HT1080 (cell line): ENCODE measurements around the gene NDE1. TPM values are rescaled to one million over a fixed set of nuclear protein-coding genes. Genes with fewer than 3 reads are reported as not detected.
"Not testable (repeated sequence)": the region's sequence is repeated elsewhere in the genome, so short reads cannot be mapped to it uniquely, and the experiment has no call there.

Experiments
- DNase-seq: peaks from one replicate; pipeline ENCODE4 v3.0.0-alpha.2; 2015; ENCODE audit warnings: low read depth
- total RNA-seq: library from RNA; depleted of rRNA; stranded (reverse); fragments of >200 nt; shearing (Covaris generic); gene quantifications from 2 replicates; pipeline ENCODE4 v1.2.3, GENCODE V29; 2014

NDE1 gene
- total RNA-seq, 1 experiment from 2014 or later = 37.0 TPM

- not testable (repeated sequence) for DNase-seq
Measured at GRCh38 chr16:15649311-15649710, 734 bp upstream of the NDE1 start.

GRCh38 chr16:15649727-15650018, 372 bp upstream of the NDE1 start:
- no peak for DNase-seq

DNA sequence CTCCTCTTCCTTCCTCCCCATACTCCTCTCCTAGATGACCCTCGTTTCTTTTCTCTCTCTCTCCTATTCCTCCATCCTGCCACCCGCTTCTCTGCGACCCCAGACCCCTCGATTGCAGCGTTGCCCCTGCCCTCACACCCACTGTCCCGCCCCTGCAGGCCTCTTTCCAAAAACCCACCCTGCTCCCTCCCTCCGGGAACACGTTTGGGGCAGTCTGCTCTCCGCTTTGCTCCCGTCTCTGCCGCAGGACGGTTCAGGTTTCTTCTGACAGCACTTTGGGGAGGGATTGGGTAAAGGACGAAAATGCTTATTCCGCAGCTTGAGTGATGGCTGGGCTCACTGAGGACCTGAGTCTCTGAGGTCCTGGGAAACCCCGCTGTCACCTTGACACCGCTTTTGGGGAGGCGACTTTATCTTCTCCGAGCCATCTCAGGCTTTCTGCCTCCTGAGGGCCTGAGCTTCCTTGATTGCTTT, 690 bp downstream of the NDE1 start:
- DNase-seq = no peak

DNA sequence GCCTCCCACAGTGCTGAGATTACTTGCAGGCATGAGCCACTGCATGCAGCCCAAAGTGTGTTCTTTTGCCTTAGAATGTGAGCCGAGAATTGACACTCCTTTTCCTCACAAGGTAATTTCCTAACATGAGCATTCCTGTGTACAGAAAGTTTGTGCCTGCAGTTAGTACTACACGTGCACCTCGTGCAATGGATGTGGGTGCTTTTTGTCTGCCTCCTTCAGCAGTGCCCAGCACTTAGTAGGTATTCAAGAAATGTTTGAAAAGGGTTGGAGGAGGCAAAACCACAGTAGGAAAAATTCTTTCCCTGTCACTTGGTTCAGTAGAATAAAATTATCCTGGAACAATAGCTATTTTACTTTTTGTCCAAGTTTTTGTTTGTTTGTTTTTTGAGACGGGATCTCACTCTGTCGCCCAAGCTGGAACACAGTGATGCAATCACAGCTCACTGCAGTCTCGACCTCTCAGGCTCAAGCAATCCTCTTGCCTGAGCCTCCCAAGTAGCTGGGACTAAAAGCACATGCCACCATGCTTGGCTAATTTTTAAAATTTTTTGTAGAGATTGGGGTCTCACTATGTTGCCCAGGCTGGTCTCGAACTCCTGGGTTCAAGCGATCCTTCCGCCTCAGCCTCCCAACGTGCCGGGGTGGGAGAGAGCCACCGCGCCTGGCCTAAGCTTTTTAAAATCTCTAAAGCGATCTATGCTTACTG, 2.4 kb downstream of the NDE1 start:
- no peak for DNase-seq

DNA sequence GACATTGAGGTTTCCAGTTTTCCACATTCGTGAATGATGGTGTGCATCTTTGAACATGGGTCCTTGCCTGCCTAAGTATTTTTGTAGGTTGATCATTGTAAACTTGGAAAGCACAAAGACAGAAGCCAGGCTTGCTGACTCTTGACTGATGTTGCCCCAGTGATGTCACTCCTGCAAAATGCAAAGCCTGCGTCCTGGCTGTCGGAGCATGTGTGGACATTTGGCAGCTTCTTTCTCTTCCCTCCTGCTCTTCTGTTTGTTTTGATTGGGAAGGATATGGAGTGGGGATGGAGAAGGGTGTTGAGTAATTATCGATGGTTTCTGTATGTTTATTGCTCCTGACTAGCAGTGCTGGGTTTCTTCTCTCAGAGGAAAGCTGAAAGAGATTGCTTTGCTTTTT, 3.2 kb downstream of the NDE1 start:
- DNase-seq = no peak

- DNase-seq = no peak
Measured at GRCh38 chr16:15654591-15654990, 4.5 kb downstream of the NDE1 start.

DNA sequence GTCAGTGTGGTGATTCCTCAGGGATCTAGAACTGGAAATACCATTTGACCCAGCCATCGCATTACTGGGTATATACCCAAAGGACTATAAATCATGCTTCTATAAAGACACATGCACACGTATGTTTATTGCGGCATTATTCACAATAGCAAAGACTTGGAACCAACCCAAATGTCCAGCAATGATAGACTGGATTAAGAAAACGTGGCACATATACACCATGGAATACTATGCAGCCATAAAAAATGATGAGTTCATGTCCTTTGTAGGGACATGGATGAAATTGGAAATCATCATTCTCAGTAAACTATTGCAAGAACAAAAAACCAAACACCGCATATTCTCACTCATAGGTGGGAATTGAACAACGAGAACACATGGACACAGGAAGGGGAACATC, 5.5 kb downstream of the NDE1 start:
- DNase-seq = not testable (repeated sequence)

DNA sequence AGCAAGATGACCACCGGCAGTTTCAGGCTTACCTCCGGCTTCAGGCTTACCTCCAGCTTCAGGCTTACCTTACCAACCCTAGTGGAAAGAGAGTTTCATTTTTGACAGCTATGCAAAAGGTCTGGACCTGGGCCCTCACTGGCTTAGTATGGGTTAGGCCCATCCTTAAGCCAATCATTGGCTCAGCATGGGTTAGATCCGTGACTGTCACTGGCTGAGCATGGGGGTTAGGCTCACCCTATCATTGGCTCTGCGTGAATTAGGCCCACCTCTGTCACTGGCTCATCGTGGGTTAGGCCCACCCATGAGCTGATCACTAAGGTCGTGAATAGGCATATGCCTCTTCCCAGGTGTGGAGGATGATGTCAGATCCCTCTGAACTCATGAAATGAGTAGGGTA, 8.1 kb downstream of the NDE1 start:
- no peak for DNase-seq

DNA sequence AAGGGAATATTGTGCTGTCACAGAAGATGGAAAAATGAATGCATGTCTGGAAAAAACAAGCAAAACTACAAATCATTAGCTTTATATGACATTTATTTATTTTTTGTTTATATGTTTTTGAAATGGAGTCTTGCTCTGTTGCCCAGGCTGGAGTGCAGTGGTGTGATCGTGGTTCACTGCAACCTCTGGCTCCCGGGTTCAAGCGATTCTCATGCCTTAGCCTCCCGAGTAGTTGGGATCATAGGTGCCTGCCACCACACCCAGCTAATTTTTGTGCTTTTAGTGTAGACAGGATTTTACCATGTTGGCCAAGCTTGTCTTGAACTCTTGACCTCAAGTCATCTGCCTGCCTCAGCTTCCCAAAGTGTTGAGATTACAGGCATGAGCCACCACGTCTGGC, 8.5 kb downstream of the NDE1 start:
- DNase-seq = no peak

GRCh38 chr16:15660203-15660601, 10.2 kb downstream of the NDE1 start:
- no peak for DNase-seq

GRCh38 chr16:15665107-15665506, 15.1 kb downstream of the NDE1 start:
- DNase-seq = no peak

DNA sequence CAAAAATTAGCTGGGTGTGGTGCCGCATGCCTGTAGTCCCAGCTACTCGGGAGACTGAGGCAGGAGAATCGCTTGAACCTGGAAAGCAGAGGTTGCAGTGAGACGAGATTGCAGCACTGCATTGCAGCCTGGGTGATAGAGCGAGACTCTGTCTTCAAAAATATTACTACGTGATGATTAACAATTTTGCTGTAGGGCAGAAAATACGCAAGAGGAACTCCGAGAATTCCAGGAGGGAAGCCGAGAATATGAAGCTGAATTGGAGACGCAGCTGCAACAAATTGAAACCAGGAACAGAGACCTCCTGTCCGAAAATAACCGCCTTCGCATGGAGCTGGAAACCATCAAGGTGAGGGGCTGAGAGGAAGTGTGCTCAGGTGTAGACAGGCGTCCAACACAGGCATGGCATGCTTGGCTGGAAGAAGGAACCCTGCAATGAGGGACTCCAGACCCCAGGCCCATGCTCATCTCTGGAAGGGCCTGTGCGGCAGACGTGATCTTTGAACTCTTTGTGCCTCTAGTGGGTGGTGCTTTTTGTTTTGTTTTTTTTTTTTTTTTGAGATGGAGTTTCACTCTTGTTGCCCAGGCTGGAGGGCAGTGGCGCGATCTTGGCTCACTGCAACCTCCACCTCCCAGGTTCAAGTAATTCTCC, 17.2 kb downstream of the NDE1 start:
- DNase-seq = no peak

GRCh38 chr16:15671530-15672117, 21.6 kb downstream of the NDE1 start:
- no peak for DNase-seq

DNA sequence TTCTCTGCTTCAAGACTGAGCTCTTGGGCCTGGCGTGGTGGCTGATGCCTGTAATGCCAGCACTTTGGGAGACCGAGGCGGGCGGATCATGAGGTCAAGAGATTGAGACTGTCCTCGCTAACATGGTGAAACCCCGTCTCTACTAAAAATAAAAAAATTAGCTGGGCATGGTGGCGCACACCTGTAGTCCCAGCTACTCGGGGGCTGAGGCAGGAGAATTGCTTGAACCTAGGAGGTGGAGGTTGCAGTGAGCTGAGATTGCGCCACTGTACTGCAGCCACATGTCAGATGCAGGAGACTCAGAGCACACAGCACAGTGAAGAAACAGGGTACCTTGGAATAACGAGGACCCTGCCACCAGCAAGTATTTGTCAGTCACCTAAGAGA, 22.1 kb downstream of the NDE1 start:
- DNase-seq = not testable (repeated sequence)

DNA sequence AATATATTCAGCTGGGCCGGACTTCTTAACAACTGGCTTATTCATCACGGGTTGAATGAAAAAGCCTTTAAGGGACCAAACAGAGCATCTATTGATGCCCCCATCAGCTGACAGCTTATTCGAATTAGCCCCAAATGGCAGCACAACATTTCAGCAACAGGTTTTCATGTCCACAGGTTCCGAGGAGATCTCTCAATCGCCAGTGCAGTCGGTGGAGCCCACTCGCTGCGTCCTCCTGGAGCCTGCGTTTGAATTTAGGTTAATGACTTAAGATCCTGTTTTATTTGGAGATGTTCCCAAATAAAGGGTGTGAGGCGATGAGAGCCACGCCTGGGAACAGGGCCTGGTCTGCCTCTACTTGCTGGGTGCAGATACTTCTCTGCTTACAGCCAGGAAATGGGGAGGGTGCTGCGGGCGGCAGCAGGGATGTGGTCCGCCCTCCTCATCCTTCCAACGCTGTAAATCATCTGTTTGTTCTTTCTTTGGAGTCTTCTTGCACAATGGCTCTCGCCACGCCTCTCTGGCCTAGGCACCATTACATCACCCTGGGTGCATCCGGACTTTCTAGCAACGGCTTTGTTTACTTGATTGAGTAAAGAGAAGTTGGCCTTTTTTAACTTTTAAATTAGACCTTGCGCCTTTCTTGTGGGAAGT, 22.6 kb downstream of the NDE1 start:
- DNase-seq = peak; percentile 99

GRCh38 chr16:15674571-15674970, 24.5 kb downstream of the NDE1 start:
- DNase-seq = no peak

- no peak for DNase-seq
Measured at GRCh38 chr16:15676506-15676905, 26.5 kb downstream of the NDE1 start.

DNA sequence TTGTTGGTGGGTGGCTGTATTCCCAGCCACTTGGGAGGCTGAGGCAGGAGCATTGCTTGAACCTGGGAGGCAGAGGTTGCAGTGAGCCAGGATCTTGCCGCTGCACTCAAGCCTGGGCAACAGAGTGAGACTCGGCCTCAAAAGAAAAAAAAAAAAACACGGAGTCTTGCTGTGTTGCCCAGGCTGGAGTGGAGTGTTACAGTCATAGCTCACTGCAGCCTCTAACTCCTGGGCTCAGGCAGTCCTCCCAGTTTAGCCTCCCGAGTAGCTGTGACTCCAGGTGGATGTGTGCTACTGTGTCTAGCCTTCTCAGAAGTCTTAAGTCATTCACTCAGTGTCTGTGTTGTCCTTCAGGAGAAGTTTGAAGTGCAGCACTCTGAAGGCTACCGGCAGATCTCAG, 27.4 kb downstream of the NDE1 start:
- DNase-seq = no peak

DNA sequence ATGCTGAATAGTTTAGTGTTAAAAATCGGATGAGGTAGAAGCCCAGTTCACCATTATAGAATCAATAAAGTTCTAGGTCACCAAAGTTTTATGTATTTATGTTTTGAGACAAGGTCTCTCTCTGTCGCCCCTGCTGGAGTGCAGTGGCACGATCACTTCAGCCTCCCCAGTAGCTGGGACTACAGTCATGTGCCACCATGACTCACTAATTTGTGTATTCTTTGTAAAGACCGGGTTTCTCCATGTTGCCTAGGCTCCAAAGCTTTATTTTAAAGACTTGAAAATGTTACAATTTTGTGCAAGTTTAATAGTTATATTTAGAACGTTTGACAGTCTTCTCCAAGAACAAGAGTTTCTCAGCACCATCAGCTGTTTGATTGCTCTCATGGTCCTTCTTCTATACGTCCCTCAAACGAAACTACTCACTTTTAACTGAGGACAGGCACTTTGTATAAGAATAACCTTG, 32.1 kb downstream of the NDE1 start:
- DNase-seq = peak; percentile 87

DNA sequence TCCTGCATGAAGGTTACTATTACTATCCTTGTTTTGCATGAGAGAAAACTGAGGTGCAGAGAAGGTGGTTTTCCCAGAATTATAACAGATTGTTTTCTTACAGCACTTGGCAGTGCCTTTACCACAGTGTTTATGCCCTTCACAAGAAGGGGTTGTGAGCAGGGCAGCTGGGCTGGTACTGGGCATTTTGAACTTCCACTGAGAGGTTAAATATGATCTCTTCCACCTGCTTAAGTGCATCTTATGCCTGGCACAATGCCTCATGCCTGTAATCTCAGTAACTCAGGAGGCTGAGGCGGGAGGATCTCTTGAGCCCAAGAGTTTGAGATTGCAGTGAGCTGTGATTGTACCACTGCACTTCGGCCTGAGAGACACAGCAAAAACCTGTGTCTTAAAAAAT, 36.2 kb downstream of the NDE1 start:
- no peak for DNase-seq

GRCh38 chr16:15689290-15689689, 39.2 kb downstream of the NDE1 start:
- no peak for DNase-seq

DNA sequence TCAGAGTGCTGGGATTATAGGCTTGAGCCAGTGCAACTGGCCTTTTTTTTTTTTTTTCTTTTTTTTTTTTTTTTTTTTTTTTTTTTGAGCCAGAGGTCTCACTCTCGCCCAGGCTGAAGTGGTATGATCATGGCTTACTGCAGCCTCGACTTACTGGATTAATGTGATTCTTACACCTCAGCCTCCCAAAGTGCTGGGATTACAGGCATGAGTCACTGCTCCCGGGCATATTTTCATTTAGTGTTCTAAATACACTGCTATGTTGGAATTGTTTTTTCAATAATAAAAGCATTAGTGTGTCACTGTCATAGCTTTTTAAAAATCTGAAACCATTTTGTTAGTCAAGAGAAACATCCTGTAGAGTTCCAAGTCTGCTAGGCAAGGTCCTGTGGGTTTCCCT, 40.3 kb downstream of the NDE1 start:
- DNase-seq = no peak
